ENCODE measurements around the gene USP36.
"Not testable (repeated sequence)": the region's sequence is repeated elsewhere in the genome, so short reads cannot be mapped to it uniquely, and the experiment has no call there.

USP36 gene

DNA sequence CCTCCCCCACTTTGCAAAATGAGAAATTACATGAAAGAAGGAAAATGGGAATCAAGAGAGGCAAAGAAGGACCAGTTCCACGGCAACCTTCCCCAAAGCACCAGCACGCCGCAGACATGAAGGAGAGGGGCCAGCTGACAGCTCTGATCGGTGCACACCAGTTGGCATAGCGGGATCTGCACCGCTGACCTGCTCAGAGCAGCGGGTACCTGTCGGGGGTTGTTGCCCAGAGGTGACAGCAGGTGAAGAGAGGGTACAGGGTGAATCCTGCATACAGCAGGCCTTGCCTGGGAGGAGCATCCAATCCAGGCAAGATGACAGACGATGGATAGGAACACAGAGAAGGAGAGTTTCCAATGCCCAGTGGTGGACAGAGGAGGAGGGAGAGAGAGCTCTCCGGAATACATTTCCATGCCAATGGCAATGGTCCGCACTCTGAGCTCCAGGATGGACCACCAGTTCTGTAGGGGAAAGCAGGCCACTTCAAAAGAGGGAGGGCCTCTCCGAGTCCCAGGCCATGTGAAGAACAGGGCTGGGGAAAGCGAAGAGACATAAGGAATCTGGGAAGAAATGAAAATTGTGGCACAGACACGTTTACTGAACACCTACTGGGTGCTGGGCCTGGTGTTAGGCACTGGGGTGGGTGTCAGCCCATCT lies 38.4 kb upstream of the USP36 start:
- H3K4me3 ChIP-seq (ENCODE audit: low read depth, low read length): no peak overlapping the region
- DNase-seq (ENCODE audit: low read depth): no peak
- in situ Hi-C loops (cut with HindIII; ENCODE audit: low sequenced_read_pairs): no loop called here
- TF ChIP-seq, protein P1, sequence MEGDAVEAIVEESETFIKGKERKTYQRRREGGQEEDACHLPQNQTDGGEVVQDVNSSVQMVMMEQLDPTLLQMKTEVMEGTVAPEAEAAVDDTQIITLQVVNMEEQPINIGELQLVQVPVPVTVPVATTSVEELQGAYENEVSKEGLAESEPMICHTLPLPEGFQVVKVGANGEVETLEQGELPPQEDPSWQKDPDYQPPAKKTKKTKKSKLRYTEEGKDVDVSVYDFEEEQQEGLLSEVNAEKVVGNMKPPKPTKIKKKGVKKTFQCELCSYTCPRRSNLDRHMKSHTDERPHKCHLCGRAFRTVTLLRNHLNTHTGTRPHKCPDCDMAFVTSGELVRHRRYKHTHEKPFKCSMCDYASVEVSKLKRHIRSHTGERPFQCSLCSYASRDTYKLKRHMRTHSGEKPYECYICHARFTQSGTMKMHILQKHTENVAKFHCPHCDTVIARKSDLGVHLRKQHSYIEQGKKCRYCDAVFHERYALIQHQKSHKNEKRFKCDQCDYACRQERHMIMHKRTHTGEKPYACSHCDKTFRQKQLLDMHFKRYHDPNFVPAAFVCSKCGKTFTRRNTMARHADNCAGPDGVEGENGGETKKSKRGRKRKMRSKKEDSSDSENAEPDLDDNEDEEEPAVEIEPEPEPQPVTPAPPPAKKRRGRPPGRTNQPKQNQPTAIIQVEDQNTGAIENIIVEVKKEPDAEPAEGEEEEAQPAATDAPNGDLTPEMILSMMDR (IDR thresholded peaks at IDR 0.05; ENCODE audit: low read depth, low read length, missing control alignments): no peak

DNA sequence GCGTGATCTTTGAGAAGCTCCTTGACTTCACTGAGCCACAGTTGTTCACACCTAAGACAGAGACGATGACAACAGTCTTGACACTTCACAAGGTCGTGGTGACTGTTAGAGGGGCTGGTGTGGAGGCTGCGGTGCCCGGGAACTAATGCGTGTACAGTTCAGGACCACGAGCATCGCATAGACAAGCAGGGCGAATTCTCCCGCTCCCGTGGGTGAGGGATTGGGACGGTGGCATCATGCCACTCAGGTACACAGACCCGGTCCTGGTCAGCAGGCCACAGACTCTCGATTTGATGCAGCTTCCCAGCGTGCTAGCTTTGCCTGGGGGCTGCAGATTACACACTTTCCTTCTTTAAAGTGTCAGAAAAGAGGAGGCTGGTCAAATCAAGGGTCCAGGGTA lies 37.6 kb upstream of the USP36 start:
- H3K4me3 ChIP-seq (ENCODE audit: low read depth, low read length): no peak overlapping the region
- DNase-seq (ENCODE audit: low read depth): no peak
- in situ Hi-C loops (cut with HindIII; ENCODE audit: low sequenced_read_pairs): no loop called here
- TF ChIP-seq, protein P1 (IDR thresholded peaks at IDR 0.05; ENCODE audit: low read depth, low read length, missing control alignments): no peak

- in situ Hi-C loops (cut with HindIII; ENCODE audit: low sequenced_read_pairs); H3K4me3 ChIP-seq (ENCODE audit: low read depth, low read length); DNase-seq (ENCODE audit: low read depth): not testable (repeated sequence)
Observed at GRCh38 chr17:78876954-78877517, 36.4 kb upstream of the USP36 start.

DNA sequence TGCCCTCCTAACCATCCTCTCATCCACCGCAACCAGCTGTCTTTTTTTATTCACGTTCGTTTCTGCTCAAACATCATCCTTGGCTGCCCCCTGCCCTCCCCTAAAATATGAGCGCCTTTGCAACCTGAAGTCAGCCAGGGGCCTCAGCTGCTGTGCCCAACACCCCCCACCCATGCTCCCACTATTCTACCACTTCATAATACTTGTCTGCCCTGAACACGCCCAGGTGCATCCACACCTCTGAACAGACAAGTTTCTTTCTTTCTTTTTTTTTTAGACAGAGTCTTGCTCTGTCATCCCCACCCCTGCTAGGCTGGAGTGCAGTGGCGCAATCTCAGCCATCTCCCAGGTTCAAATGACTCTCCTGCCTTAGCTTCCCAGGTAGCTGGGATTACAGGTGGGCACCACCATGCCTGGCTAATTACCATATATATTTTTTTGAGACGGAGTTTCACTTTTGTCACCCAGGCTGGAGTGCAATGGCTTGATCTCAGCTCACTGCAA lies 35.5 kb upstream of the USP36 start:
- no peak for DNase-seq (ENCODE audit: low read depth)
- TF ChIP-seq, protein P1 (IDR thresholded peaks at IDR 0.05; ENCODE audit: low read depth, low read length, missing control alignments): no peak
- in situ Hi-C loops (cut with HindIII; ENCODE audit: low sequenced_read_pairs): no loop called here
- no peak overlapping the region for H3K4me3 ChIP-seq (ENCODE audit: low read depth, low read length)

GRCh38 chr17:78875363-78876093 lies 34.9 kb upstream of the USP36 start:
- no peak for DNase-seq (ENCODE audit: low read depth)
- in situ Hi-C loops (cut with HindIII; ENCODE audit: low sequenced_read_pairs): no loop called here
- TF ChIP-seq, protein P1 (IDR thresholded peaks at IDR 0.05; ENCODE audit: low read depth, low read length, missing control alignments): no peak
- H3K4me3 ChIP-seq (ENCODE audit: low read depth, low read length): no peak overlapping the region

GRCh38 chr17:78873519-78874340 lies 33.1 kb upstream of the USP36 start:
- in situ Hi-C loops (cut with HindIII; ENCODE audit: low sequenced_read_pairs): no loop called here
- H3K4me3 ChIP-seq (ENCODE audit: low read depth, low read length): no peak overlapping the region
- DNase-seq (ENCODE audit: low read depth): peak; percentile 60
- TF ChIP-seq, protein P1 (IDR thresholded peaks at IDR 0.05; ENCODE audit: low read depth, low read length, missing control alignments): no peak
